GM19467 (cell line): ENCODE results near the gene ANKRD1.
"Not testable (repeated sequence)": the region's sequence is repeated elsewhere in the genome, so short reads cannot be mapped to it uniquely, and the experiment has no call there.

ENCODE experiments used
- ATAC-seq: cut with Tn5 transposase; IDR thresholded peaks from one replicate; pipeline ENCODE4 v1.9.1; 2021; ENCODE audit warnings: mild to moderate bottlenecking, moderate library complexity; ENCODE audit not compliant: unreplicated experiment

The ANKRD1 gene

DNA sequence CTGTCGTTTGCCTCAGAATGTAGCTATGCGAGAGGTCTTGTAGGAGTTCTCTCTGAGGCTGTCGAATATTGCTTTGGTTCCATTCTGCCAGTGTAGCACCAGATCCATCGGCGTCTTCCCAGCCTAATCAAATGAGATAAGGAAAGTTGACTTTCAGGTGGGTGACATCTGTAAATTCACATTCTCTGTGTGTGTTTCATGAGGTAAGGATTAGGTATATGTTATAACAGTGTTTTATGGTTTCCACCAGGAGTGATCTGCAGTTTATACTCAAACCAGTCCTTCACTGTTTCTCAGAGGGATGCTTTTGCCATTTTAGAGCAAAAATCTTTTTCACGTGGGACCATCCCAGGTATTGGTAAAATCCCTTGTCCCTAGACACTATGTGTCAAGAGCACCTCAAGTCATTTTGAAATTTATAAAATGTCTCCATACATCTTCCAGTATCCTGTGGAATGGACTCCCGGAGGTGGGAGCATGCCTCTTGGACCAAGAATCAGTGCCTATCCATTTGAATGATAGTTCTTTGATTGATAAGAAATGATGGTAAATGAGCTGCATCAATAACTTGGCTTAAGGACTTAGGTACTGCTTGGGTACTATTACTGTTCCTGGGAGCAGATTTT lies 7.9 kb downstream of the ANKRD1 start:
- ATAC-seq, result no peak

DNA sequence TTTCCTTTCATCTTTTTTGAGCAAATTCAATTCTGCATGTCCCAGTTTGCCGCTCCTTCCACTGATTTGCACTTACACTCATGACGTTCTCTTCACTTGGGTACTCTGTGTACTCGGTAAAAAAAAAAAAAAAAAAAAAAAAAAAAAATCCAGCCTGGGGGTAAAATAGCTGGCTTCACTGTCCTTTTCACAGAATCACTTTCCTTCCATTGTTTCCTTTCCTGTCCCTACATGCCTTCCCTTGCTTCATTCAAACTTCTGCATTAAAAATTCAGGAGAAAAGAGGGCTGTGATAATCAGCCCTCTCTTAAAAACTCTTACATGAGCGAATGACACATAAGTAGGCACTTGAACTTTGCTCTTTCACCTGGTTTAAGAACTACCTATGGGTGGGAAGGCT lies 8.7 kb downstream of the ANKRD1 start:
- no peak for ATAC-seq

DNA sequence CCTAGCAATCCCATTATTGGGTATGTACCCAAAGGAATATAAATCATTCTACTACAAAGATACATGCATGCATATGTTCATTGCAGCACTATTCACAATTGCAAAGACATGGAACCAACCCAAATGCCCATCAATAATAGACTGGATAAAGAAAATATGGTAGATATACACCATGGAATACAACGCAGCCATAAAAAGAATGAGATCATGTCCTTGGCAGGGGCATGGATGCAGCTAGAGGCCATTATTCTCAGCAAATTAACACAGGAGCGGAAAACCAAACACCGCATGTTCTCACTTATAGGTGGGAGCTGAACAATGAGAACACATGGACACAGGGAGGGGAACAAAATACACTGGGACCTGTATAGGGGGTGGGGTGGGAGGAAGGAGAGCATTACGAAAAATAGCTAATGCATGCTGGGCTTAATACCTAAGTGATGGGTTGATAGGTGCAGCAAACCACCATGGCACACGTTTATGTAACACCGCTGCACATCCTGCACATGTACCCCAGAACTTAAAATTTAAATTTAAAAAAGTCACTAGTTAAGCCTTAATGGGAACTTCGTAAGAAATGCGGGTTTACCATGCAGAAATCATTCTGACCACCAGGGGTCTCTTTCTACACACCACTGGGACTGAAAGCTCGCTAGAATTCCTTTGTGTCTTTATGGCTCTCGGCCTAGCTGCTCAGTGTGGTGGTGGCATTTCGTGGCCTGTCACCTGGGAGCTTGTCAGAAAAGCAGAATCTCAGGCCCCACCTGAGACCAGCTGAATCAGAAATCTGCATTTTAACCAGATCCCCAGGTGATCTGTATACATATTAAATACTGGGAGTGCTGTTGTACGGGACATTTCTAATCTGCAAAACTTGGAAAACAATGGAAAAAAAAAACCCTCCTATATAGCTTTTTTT lies 9.5 kb downstream of the ANKRD1 start:
- ATAC-seq, result peak; percentile 73

DNA sequence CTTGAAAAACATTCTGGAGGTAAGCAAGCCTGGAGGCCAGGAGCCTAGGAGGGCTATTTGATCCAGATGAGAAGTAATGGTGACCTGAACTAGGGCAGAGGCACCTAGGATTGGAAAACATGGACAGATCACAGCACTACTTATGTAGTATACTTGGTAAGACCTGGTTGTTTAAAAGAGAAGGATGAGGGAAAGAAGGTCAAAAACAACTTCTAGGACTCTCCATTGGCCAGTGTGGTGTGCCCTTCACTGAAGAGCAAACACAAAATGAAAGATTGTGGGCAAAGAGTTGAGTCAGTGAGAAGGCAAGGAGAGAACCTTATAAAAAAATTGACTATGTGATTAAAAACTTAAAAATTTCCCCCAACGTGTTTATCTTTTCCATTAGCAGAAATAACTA lies 14.3 kb downstream of the ANKRD1 start:
- ATAC-seq, result no peak

DNA sequence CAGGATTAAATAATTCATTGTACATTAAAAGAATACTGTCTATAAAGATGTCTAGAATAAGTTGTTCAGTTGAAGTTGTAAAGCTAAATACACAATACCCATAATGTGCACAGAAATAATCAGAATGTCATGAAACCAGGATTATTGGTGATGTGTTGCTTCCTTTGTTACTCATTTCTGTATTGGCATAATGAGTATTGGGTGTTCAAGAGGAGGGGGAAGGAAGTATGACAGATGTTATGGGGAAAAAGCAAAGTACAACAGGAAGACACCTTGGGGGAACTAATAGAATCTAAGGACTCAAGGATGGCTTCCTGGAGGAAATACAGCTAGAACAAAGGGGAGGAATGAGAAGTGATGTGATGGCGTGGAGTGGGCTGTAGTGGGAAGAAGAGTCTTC lies 15.0 kb downstream of the ANKRD1 start:
- ATAC-seq, result no peak

DNA sequence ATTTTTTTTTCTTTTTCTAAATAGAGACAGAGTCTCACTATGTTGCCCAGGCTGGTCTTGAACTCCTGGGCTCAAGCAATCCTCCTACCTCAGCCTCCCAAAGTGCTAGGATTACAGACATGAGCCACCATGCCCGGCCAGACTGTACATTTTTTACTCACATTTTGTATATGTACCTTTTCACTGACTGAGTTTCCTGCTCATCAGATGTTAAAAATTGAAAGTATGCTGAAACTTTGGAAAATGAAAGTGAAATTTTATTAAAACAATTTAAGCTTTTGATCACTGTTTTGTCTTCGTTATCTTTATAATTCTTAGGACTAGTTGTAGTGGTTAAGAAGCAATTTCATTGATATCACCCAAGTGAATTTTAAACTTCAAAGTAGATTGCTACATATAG lies 24.0 kb downstream of the ANKRD1 start:
- ATAC-seq, result not testable (repeated sequence)

DNA sequence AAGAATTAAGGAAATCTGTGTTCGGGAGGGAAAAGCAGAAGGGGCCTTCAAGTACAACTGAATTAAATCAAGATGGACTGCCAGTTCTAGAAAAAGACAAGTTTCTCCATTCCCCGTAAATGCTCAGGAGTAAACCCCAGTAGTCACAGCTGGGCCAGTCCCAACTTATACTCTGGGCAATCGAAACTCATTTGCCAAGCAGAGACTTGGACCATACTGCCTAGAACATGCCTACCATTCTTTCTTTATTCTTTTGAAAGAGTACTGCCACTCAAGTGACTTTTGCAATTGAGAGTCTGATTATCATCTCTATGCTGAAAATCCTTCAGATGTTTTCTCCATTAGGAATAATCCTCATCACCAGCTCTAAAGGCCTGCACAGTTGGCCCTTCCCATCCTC lies 27.7 kb downstream of the ANKRD1 start:
- no peak for ATAC-seq

DNA sequence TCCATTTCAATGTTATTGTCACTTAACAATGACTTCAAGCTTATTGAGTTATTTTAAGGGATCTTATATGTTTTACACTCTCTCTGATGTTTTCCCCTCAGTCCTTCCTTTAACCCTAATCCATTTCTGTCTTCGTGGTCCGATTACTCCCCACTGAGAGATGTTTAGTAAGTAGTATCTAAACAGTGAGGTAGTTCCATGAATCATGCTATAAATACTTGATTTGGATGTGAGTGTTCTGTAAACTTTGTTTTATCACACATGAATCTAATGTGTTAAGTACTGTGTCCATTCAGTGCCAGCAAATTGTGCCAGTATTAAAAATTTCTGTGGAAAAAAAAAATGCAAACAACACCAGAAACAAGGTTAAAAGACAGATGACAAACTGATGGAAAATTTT lies 30.5 kb downstream of the ANKRD1 start:
- no peak for ATAC-seq

DNA sequence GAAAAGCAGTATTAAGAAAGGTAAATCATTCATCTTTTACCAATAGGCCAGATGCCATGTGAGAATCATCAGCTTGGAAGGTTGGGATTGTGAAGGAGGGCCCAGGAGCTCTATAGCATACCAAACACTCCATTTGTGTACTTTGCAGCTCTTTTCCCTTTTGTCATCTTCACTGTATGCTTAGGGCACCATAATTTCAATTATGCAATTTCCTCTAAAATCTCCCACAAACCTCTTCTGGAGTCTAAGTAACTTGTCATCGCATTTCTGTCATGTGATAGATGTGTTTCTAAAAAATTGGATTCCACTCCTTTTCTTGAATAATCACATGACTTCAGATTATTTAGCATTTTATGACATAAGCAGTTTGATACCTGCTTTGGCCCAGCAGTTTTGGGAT lies 31.3 kb downstream of the ANKRD1 start:
- no peak for ATAC-seq

DNA sequence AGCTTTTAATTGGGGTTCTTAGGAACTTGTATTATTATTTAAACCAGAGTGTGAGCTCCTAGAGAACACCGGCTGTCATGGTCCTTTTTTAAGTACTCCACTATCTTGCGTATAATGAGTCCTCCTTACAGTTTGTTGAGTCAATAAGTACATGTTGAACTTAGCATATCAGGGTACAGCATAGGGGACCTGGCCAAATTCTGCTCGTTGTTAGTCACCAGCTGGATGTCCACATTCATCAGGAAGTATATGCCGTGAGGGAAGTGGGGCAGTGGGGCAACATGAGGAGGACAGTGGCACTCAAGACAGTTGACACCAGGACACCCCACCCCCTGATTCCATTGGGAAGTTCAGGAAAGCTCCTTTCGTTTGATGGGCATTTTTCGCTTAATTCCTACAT lies 32.5 kb downstream of the ANKRD1 start:
- no peak for ATAC-seq

DNA sequence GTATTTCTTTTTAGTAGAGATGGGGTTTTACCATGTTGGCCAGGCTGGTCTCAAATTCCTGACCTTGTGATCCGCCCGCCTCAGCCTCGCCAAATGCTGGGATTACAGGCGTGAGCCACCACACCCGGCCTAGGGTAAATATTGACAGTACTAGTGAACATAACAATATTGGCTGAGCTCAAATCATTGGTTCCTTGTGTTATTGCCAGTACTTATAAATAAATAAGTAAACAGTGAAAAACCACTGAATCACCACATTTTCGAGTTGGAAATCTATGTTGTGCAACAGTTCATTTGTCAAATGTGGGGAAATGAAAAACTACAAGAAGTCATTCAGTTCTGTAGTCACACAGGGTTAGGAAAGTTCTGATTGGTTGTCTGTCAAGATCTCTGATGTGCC lies 33.3 kb downstream of the ANKRD1 start:
- no peak for ATAC-seq

DNA sequence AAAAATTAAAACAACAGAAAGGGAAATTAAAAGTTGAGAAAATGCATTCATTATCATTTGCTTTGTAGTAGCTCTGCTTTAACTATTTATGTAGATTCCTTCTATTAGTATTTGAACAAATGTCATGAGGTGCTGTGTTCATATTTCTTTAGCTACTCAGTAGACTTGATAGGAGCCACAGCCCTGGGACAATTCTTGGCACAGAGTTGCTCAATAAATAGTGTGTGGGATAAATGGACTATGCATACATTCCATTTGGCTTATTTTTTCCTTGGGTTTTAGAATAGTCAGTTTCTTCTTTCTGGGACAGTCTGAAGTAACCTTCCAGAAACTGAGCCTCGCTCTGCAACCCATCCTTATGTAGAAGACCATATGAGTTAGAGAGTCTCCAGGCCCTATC lies 35.7 kb downstream of the ANKRD1 start:
- ATAC-seq, result no peak

DNA sequence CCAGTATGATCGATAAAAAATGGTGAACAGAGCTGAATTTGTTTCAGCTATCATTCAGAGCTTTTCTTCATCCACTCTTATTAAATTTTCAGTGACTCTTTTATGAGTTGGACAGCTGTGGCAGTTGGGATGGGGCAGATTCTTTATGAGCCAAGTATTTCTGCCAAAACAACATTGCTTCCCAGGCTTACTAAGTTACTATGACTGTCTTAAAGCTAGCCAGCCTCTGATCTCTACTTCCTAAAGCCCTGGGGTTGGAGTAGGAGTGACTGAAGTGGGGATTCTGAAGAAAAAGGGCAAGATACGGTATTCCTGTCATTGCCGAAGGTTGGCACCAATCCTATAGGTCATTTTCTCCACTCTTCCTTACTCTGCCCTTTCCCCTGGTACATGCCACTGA lies 36.5 kb downstream of the ANKRD1 start:
- no peak for ATAC-seq

DNA sequence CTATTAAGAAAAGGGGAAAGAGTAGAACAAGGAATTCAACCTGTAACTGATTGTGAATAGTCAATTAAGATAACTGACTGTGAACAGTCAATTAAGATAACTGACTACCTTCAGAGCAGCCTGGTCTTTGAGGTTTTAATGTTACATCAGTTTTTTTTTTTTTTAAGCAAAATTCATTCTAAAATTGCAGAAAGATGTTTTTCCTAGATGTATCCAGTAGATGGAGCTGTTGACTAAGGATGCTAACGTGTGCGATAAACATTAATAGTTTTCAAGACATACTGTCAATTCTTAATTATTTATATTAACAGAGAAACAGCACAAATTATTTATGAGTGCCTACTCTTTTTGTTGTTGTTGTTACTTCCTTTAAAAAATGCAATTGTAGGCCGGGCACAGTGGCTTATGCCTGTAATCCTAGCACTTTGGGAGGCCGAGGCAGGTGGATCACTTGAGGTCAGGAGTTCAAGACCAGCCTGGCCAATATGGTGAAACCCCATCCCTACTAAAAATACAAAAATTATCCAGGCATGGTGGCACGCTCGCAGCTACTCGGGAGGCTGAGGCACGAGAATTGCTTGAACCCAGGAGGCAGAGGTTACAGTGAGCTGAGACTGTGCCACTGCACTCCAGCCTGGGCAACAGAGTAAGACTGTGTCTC lies 40.7 kb downstream of the ANKRD1 start:
- not testable (repeated sequence) for ATAC-seq

DNA sequence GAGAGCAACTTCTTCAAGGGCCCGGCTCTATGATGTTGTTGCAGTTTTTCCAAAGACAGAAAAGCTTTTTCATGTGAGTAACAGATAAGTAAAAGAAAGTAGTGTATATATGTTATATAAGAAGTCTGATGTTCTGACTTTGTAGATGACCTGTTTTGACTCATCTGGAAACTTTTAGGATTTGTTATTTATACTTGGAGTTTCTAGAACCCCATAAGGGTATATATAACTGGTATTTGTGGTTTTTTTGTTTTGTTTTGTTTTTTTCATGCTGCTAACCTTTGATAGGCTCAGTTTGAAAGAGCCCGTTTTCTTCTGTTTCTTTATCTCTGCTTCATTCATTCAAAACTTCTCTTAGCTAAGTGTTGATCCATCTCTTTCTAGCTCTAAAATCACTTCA lies 41.8 kb downstream of the ANKRD1 start:
- no peak for ATAC-seq

DNA sequence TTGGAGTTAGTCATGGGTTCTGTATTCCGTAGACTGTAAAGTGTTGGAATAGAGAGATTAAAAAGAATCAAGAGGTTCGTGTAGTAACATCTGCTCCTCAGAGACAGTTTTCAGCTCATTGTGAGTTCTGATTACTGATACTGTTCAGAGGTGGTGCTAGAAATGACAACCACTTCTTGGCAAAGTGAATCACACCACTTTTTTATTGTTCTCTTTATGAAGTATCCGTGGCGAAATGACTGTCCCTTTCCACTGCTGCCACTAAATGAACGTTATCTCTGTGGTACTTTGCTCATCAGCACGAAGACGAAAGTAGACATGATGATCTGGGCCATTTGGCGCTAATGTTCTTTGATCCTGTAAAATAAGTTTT lies 48.3 kb downstream of the ANKRD1 start:
- no peak for ATAC-seq

DNA sequence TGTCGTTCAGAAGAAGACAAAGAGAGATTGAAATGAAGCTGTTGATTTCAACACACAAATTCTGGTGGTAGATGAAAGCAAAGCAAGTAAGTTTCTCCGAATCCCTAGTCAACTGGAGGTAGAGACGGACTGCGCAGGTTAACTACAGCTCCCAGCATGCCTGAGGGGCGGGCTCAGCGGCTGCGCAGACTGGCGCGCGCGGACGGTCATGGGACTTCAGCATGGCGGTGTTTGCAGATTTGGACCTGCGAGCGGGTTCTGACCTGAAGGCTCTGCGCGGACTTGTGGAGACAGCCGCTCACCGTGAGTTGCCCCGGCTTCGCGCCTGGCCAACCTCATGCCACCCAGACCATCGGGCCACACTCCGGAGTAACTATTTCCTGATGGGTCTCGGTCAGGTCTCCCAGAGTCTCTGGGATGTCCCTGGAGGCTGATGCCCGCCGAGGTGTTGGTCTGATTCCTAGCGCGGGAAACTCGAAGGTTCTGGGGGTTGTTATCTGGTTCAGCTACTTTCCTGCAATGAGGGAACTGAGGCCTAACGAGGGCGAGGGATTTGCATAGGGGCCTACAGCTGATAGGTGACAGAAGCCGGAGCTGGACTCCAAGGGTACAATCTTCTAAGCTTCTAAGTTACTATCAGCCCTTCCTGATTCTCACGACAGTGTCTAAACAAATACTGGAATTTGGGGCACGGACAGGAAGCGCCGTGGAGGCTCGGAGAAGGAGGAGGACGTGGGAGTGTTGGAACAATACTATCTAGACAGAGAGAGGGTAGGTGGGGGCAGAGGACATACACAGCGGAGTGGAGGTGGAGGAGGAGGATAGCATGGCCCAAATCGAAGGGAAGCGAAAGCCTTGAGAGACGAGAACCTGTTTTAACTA lies 48.9 kb downstream of the ANKRD1 start, which contains the start of gene RPP30:
RPP30 (plus strand) TSS at position 209 of the 882 bp plus-strand sequence; CDS start at position 222, 13 bp downstream.
- ATAC-seq, result peak; percentile 98

DNA sequence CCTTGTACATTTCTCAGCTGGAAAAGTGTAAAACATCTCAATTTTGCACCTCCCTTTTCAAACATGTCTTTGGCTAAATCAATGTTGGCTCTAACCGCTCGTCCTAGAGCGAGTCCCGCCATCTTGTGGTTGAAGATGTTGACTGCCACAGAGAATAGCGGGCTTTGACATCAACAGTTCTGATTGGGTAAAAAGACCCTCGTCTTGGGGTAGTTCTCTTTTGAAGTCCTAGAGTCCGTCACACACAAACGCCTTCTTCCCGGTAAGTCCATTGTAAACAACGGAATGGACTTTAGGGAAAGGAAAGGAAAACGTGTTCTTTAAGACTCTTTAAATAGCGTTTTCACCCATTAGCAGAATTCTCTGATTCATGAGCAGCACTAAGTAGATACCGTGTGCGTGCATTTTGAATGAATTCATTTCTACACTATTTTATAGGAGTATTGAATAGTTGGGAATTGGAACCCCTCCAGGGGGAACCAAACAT lies 49.6 kb downstream of the ANKRD1 start:
- peak; percentile 51 for ATAC-seq

DNA sequence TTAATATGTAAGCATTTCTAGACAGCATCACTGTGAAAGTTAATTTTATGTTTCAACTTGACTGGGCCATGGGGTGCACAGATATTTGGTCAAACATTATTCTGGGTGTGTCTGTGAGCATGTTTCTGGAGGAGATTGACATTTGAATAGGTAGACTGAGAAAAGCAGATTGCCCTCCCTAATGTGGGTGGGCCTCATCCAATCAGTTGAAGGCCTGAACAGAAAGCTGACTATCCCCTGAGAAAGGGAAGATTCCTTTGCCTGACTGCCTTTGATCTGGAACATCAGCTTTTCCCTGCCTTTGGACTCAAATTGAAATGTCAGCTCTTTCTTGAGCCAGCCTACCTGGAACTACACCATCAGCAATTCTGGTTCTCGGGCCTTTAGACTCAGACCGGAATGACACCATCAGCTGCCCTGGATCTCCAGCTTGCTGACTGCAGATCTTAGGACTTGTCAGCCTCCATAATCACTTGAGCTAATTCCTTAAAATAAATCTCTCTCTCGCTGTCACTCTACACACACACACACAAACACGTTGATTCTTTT lies 54.8 kb downstream of the ANKRD1 start:
- no peak for ATAC-seq

DNA sequence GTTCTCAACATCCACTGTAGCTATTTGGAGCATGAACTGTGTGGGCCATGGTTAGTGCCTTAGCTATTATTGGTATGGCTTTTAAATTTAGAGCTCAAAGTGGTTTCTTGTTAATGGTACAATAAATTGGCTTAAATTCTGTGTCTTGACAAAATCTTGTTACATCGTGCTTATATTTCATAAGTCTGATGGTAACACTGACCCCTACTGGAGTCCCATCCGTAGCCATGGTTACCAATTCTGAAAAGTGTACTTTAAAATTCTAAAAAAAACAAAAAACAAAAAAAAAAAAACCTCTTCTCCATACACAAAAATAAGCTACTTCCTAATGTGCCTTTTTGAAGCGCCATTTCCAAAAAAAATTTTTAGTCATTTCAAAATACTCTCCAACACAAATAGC lies 55.5 kb downstream of the ANKRD1 start:
- ATAC-seq, result no peak
